Upper lobe of left lung (tissue), 4 donors: ENCODE measurements around the gene EMILIN3.

Source experiments
- POLR2A ChIP-seq, 4 donors: fragments of 450-650 bp; IDR thresholded peaks; one replicate each; pipeline ENCODE4 v1.5.1; 2016 to 2017; ENCODE audit warnings: antibody characterized with exemption in 4 of 4, mild to moderate bottlenecking in 2 of 4
- POLR2AphosphoS5 ChIP-seq, 2 donors: sonication (generic); formaldehyde crosslinking; IDR thresholded peaks; one replicate each; pipeline ENCODE4 v1.5.1; 2017; ENCODE audit warnings: antibody characterized with exemption in 2 of 2
- TF ChIP-seq, protein P1 (sequence below), 6 experiments: fragments of 450-650 bp in 4 of 6; fragments of 200-600 bp in 2 of 6; sonication (generic) in 2 of 6; IDR thresholded peaks; one replicate each; pipeline ENCODE4 v1.5.1; 2016 to 2019; ENCODE audit warnings: antibody characterized with exemption in 6 of 6

DNA sequence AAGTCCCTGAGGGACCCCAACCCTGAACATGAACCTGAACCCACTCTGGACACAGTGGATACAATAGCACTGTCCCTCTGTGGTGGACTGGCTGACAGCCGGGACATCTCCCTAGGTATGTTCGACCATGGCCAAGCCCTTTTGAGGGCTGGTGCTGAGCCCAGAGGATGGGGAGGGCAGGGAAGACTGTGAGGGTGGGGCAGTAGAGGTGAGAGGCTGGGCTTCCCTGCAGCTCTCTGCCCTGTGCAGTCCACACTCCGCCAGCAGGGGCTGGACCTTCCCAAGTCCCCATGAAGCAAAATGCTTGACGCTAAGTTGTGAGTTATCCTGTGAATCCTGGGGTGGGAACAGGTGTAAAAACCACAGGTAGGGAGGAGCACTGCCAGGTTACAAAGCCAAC, 14.5 kb downstream of the EMILIN3 start:
- TF ChIP-seq, protein P1, sequence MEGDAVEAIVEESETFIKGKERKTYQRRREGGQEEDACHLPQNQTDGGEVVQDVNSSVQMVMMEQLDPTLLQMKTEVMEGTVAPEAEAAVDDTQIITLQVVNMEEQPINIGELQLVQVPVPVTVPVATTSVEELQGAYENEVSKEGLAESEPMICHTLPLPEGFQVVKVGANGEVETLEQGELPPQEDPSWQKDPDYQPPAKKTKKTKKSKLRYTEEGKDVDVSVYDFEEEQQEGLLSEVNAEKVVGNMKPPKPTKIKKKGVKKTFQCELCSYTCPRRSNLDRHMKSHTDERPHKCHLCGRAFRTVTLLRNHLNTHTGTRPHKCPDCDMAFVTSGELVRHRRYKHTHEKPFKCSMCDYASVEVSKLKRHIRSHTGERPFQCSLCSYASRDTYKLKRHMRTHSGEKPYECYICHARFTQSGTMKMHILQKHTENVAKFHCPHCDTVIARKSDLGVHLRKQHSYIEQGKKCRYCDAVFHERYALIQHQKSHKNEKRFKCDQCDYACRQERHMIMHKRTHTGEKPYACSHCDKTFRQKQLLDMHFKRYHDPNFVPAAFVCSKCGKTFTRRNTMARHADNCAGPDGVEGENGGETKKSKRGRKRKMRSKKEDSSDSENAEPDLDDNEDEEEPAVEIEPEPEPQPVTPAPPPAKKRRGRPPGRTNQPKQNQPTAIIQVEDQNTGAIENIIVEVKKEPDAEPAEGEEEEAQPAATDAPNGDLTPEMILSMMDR (IDR thresholded peaks at IDR 0.05), result no peak
- TF ChIP-seq POLR2AphosphoS5 (IDR thresholded peaks at IDR 0.05), result no peak
- no peak for TF ChIP-seq POLR2A (IDR thresholded peaks at IDR 0.05)
